GM04503 (cell line): ENCODE results near the gene LYRM4.
"Not testable (repeated sequence)": the region's sequence is repeated elsewhere in the genome, so short reads cannot be mapped to it uniquely, and the experiment has no call there.

Experiments used
- DNase-seq: peaks from one replicate; pipeline ENCODE4 v3.0.0-alpha.2; 2012; ENCODE audit warnings: low read depth

LYRM4 gene

DNA sequence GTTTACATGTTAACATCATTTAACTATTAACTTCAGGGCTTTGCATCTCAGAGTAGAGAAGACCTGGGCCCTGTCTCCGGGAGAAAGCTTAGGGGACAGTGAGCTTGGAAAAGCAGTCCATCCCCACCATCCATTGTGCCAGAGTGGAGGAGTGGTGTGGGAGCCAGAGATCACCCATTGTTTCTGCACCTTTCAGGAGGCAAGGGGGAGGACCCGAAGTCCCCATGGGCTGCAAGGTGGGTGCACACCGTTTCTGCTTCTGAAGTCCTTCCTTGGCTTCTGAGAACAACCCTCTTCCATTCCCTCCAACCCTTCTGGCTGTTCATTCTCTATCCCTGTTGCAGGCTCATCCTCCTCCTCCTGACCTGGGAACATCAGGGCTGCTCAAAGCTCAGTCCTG, 179.6 kb downstream of the LYRM4 start:
- no peak for DNase-seq

- no peak for DNase-seq
Measured at GRCh38 chr6:5080574-5080973, 180.2 kb downstream of the LYRM4 start.

DNA sequence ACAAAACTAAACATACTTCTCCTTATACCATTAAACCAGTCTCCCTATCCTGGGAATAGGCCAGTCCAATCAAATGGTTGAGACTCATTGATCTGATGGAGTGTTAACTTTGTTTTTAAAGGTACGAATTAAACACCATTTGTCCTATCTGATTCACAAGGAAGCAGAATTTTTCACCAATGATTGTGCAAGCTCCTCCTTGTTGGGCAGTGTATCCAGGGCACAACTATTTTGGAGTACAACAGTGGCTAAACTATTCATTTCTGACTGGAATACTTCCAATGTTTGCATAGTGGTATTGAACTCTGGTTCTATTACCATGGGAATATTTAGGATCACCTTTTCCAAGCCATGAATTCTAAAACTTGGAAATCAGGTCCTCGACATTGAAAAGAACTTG, 181.1 kb downstream of the LYRM4 start:
- DNase-seq, result no peak

GRCh38 chr6:5078121-5078669, 182.6 kb downstream of the LYRM4 start:
- no peak for DNase-seq

DNA sequence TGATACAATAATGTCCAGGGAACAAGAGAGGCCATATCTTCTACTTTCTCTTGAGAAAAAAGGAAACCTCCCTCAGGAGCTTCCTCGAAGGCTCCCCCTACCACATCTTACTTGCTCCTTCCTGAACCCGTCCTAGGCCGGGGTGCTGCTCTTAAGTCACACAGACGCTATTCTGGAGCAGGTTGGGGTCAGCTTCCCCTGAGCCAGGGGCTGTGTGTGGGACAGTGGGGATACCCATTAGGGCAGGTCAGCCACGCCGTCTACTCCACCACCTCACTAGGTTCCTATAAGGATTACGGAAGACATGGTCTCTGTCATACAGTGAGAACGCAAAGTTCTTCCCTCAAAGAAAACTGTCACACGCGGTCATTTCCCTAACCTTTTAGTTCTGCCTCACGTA, 183.8 kb downstream of the LYRM4 start:
- DNase-seq, result no peak

DNA sequence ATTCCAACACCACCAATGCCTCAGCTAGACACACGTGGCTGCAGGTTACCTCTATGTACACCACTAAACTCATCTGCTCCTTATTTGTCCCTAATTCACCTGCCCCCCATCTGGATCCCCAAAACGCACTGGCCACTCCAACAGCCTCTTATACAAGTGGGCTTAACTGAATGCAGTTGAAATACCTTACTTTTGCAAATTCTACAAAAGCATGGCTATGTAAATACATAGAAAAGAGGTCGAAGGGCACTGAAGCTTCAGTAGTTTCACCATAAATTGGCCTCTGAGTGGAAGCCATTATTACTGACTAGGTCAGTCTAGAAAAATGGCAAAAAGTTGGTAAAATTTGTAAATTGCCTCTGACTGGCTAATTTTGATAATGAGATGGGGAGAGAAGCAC, 186.8 kb downstream of the LYRM4 start:
- no peak for DNase-seq

DNA sequence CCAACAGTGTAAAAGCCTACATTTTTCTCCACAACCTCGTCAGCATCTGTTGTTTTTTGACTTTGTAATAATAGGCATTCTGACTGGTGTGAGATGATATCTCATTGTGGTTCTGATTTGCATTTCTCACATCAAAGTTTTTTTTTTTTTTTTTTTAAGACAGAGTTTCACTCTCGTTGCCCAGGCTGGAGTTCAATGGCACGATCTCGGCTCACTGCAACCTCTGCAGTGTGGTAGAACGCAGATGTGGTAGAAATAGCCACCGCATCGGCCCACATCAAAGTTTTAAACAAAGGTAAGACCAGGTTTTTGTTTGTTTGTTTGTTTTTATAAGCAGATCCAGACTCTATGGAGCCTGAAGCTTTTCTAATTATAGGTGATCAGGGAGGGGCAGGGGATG, 188.3 kb downstream of the LYRM4 start:
- no peak for DNase-seq

DNA sequence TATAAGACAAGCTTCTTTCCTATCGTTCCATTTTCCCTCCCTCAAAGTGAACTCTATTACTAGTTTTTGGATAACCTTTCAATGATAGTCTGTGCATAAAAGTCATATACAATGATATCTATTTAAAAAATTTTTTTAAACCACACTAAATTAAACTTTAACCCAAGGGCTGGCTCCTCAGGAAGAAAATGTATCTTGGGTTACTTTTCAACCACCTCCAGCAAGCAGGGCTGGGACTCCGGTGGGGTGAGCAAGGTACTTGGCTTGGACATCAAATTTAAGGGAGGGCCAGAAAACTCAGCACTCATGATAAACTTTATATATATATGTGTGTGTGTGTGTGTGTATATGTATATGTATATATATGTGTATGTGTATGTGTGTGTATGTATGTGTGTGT, 189.5 kb downstream of the LYRM4 start:
- no peak for DNase-seq

DNA sequence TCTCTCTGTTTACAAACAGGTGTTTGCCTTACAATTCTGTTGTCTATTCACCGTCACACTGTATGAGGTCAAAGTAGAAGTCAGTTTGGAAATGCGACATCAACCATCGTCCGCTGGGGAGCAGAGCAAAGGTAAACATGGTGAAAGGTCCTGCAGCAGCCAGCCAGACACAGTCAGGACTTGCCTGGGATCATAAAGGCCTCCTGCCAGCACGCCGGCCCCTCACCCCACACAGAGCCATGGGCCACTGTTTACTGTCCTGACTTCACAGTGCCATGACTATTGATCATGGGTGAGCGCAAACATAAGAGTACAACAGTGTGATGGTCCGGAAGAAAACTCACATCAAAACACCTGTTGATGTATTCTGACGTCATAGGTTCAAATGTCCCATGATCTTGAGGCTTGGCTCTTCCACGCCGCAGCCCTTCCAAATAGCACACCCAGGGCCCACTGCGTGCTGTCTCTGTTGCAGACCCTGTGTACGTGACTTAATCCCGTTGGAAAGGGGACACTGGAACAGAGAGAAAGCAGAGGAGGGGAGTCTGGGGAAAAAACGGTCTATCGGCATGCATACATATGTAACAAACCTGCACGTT, 192.5 kb downstream of the LYRM4 start:
- no peak for DNase-seq

- no peak for DNase-seq
Measured at GRCh38 chr6:5067305-5067704, 193.4 kb downstream of the LYRM4 start.

DNA sequence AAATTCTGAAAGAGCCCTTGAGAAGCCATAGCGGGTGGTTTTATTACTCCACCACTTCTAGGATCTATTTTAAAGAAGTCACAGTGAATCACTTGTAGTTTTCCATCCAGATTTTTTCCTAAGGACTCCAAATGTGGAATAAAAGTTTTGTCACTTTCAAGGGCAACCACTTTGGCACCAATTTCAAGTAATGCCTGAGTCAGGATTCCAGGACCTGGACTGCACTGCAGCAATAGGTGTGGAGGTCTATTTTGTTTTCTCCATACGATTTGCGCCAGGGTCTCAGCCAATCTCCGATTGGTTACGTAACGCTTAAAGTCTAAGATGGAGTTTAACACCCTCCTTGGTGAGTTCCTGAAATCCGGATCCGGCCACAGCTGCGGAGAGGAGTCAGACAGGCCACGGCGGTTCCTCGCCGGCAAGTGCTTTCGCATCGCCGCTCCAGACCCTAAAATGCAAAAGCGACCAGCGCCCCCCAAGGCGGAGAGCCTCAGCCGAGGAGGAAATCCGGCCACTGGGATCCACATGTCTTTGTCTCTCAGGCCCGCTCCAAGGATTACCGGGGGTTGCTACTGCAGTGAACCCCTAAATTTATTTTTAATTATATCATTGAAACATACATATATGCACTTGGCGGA, 194.2 kb downstream of the LYRM4 start:
- DNase-seq, result no peak

- DNase-seq, result no peak
Measured at GRCh38 chr6:5063617-5064016, 197.1 kb downstream of the LYRM4 start.

DNA sequence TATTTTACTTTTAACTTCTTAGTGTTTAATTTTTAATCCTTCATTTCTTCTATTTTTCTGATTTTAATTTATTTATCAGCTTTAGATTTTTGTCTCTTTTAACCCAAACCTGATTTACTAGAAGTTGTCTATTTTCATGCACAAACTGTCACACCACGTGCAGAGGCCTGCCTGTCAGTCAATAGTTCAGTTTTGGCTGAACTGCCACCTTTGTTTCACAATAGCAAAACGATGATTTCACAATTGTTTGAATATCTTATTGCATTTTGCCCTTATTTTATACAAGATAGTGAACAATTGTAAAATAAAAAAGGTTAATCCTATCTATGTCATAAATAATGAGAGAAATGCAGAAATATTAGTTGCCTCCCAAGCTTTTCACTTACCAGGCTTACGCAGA, 199.6 kb downstream of the LYRM4 start:
- DNase-seq, result no peak

DNA sequence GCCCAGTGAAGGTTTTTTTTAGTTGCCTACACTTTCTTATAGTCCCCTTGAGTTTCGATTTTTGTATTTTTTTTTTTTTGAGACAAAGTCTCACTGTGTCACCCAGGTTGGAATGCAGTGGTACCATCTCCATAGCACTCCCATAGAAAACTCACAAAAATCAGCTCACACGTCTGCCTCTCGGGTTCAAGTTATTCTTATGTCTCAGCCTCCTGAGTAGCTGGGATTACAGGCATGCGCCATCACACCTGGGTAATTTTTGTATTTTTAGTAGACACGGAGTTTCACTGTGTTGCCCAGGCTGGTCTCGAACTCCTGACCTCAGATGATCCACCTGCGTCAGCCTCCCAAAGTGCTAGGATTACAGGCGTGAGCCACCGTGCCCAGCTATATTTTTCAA, 200.3 kb downstream of the LYRM4 start:
- DNase-seq, result not testable (repeated sequence)

GRCh38 chr6:5059036-5059896, 201.5 kb downstream of the LYRM4 start:
- DNase-seq, result no peak
